Superior temporal gyrus (tissue), 1 donor: ENCODE results near the gene ZC3H14.

Experiments
- DNase-seq: peaks from one replicate; pipeline ENCODE4 v3.0.0-alpha.2; 2016; ENCODE audit errors: extremely low spot score

Gene ZC3H14

GRCh38 chr14:88552876-88553275 is 10.0 kb upstream of the ZC3H14 start:
- peak; percentile 35 for DNase-seq

GRCh38 chr14:88553886-88554456 is 8.9 kb upstream of the ZC3H14 start:
- DNase-seq: peak; percentile 69

- peak; percentile 39 for DNase-seq
These were observed 8.2 kb upstream of the ZC3H14 start, which contains the start of gene PTPN21 for GRCh38 chr14:88554457-88555286. Gene PTPN21 (minus strand): TSS chr14:88555007. CDS start chr14:88550417, 4,590 bp downstream.

- no peak for DNase-seq
These were observed 6.3 kb upstream of the ZC3H14 start for GRCh38 chr14:88556581-88556980.

GRCh38 chr14:88559852-88560251 is 3.0 kb upstream of the ZC3H14 start:
- DNase-seq: peak; percentile 66

GRCh38 chr14:88562532-88562830 is 356 bp upstream of the ZC3H14 start:
- DNase-seq: no peak

- DNase-seq: no peak
These were observed 1.0 kb downstream of the ZC3H14 start for GRCh38 chr14:88563845-88564244.

GRCh38 chr14:88565427-88565826 is 2.6 kb downstream of the ZC3H14 start:
- no peak for DNase-seq

GRCh38 chr14:88568196-88568595 is 5.4 kb downstream of the ZC3H14 start:
- no peak for DNase-seq

- no peak for DNase-seq
These were observed 9.3 kb downstream of the ZC3H14 start for GRCh38 chr14:88572117-88572516.

GRCh38 chr14:88576222-88576621 is 13.4 kb downstream of the ZC3H14 start:
- no peak for DNase-seq

GRCh38 chr14:88584451-88584850 is 21.6 kb downstream of the ZC3H14 start:
- no peak for DNase-seq

GRCh38 chr14:88588081-88588480 is 25.2 kb downstream of the ZC3H14 start:
- no peak for DNase-seq

GRCh38 chr14:88590173-88590572 is 27.3 kb downstream of the ZC3H14 start:
- DNase-seq: no peak

GRCh38 chr14:88592031-88592430 is 29.2 kb downstream of the ZC3H14 start:
- peak; percentile 36 for DNase-seq

GRCh38 chr14:88597038-88597437 is 34.2 kb downstream of the ZC3H14 start:
- no peak for DNase-seq

- DNase-seq: no peak
These were observed 34.8 kb downstream of the ZC3H14 start for GRCh38 chr14:88597601-88598000.

- DNase-seq: no peak
These were observed 35.3 kb downstream of the ZC3H14 start for GRCh38 chr14:88598097-88598675.

- DNase-seq: no peak
These were observed 36.5 kb downstream of the ZC3H14 start for GRCh38 chr14:88599326-88599725.

GRCh38 chr14:88599761-88600439 is 37.1 kb downstream of the ZC3H14 start:
- DNase-seq: no peak

- DNase-seq: no peak
These were observed 41.4 kb downstream of the ZC3H14 start for GRCh38 chr14:88604212-88604611.

GRCh38 chr14:88605594-88605993 is 42.8 kb downstream of the ZC3H14 start:
- no peak for DNase-seq

- no peak for DNase-seq
These were observed 45.0 kb downstream of the ZC3H14 start for GRCh38 chr14:88607829-88608228.
